TTC549 (cell line): Measurements from ENCODE around the gene ASIC1.

Experiments used
- FAIRE-seq: peaks from 2 replicates; lab custom pipeline; 2012; peaks lifted over from hg19 to GRCh38; lab: Jason Lieb, UNC

The ASIC1 gene

GRCh38 chr12:50110127-50110761 lies 52.8 kb downstream of the ASIC1 start:
- FAIRE-seq: no peak

GRCh38 chr12:50110762-50111351 lies 53.5 kb downstream of the ASIC1 start:
- FAIRE-seq: no peak

GRCh38 chr12:50111395-50111692 lies 53.9 kb downstream of the ASIC1 start:
- no peak for FAIRE-seq

- peak; percentile 97 for FAIRE-seq
Observed at GRCh38 chr12:50111693-50112455, 54.5 kb downstream of the ASIC1 start, which contains the start of gene COX14. Gene COX14, plus strand, starts transcription at chr12:50112236. Its CDS starts 7,808 bp downstream, at chr12:50120044.

GRCh38 chr12:50112456-50113218 lies 55.2 kb downstream of the ASIC1 start:
- FAIRE-seq: no peak

GRCh38 chr12:50117057-50117622 lies 59.7 kb downstream of the ASIC1 start:
- no peak for FAIRE-seq

GRCh38 chr12:50119387-50119786 lies 62.0 kb downstream of the ASIC1 start:
- FAIRE-seq: no peak

- FAIRE-seq: no peak
Observed at GRCh38 chr12:50120521-50120920, 63.1 kb downstream of the ASIC1 start.

GRCh38 chr12:50120953-50121352 lies 63.6 kb downstream of the ASIC1 start:
- FAIRE-seq: no peak

GRCh38 chr12:50121641-50122040 lies 64.2 kb downstream of the ASIC1 start:
- FAIRE-seq: no peak

- FAIRE-seq: no peak
Observed at GRCh38 chr12:50123203-50123602, 65.8 kb downstream of the ASIC1 start.

- no peak for FAIRE-seq
Observed at GRCh38 chr12:50127546-50127945, 70.2 kb downstream of the ASIC1 start.

- FAIRE-seq: no peak
Observed at GRCh38 chr12:50129290-50129689, 71.9 kb downstream of the ASIC1 start.

GRCh38 chr12:50132505-50133135 lies 75.2 kb downstream of the ASIC1 start:
- no peak for FAIRE-seq
